ENCODE data around the gene TRPM2.

DNA sequence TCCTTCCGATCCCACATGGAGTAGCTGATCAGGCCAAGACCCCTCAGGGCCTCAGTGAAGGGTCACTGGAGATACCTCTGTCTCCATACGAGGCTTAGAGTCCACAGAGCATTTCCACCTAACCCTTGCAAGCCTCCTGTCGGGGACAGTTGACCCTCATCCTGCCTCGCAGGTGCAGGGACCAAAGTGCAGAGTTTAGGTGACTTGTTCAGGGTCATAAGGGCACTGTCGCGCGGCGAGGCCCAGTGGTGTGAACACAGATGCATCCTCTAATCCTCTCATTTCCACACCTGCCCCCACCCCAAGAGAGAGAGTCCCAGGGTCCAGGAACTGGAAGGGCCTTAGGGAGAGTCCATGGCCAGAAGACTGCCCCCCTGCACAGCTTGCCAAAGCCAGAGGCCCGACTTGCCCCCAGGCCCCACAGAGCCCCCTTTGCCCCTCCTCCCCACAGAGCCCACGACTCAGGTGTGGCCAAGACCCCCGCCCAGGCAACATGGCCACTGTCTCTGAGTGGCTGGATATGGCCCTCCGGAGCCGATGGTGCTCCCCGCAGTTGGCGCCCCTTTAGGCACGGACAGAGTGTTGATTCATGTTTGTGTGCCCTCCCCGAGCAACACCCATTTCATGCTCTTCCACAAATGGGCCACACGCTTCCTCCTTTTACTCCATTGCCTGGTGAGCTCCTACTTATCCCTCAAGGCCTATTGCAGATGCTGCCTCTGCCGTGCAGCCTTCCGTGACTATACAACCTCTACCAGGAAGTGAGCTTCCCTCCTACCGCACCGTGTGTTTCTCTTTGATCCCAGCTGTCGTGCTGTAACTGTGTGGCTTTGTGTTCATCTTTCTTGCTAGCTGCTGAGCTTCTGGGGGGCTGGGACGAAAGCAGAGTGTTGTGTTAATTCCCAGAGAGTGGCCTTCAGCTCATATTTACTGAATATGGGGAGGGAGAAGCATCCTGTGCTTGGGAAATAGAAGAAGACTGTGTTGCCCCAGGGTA lies 1.7 kb downstream of the TRPM2 start:
- TF ChIP-seq POLR2A (IDR thresholded peaks at IDR 0.05; ENCODE audit: low read depth, low read length) (no peak), POLR2AphosphoS5 (IDR thresholded peaks at IDR 0.05; ENCODE audit: insufficient read depth, low read depth, low read length) (no peak), MAX (IDR thresholded peaks at IDR 0.05; ENCODE audit: insufficient read depth, insufficient read length) (no peak), GATA2 (IDR thresholded peaks at IDR 0.05; ENCODE audit: insufficient read depth, insufficient read length, low read depth, low read length) (no peak), EZH2 (IDR thresholded peaks at IDR 0.05; ENCODE audit: borderline replicate concordance, low read depth, low read length, severe bottlenecking) (no peak), MYC (IDR thresholded peaks at IDR 0.05; ENCODE audit: low read depth, low read length) (no peak)
- TF ChIP-seq, protein P1, sequence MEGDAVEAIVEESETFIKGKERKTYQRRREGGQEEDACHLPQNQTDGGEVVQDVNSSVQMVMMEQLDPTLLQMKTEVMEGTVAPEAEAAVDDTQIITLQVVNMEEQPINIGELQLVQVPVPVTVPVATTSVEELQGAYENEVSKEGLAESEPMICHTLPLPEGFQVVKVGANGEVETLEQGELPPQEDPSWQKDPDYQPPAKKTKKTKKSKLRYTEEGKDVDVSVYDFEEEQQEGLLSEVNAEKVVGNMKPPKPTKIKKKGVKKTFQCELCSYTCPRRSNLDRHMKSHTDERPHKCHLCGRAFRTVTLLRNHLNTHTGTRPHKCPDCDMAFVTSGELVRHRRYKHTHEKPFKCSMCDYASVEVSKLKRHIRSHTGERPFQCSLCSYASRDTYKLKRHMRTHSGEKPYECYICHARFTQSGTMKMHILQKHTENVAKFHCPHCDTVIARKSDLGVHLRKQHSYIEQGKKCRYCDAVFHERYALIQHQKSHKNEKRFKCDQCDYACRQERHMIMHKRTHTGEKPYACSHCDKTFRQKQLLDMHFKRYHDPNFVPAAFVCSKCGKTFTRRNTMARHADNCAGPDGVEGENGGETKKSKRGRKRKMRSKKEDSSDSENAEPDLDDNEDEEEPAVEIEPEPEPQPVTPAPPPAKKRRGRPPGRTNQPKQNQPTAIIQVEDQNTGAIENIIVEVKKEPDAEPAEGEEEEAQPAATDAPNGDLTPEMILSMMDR (IDR thresholded peaks at IDR 0.05; ENCODE audit: extremely low read depth in 1 of 2, insufficient read depth in 1 of 2, low read depth in 1 of 2, low read length in 2 of 2) = no peak

All from endothelial cell of umbilical vein (primary cell).